PFSK-1 (cell line): Measurements from ENCODE around the gene NIPAL1.

Source experiments
- FOXP2 ChIP-seq: optimal IDR thresholded peaks from 2 replicates; pipeline ENCODE3; 2011; ENCODE audit warnings: borderline replicate concordance, control low read depth, inconsistent platforms; ENCODE audit not compliant: insufficient read depth; ENCODE audit errors: extremely low read length, extremely low read depth
- POLR2AphosphoS5 ChIP-seq: IDR thresholded peaks from 2 replicates; pipeline ENCODE4 v1.6.1; 2012; ENCODE audit warnings: low read depth, mild to moderate bottlenecking, control low read depth, low read length, moderate library complexity
- REST ChIP-seq, 2 experiments: IDR thresholded peaks; 2 replicates each; pipeline versions ENCODE4 v1.6.1 to v1.8.0; 2011 to 2012; ENCODE audit warnings: low read depth in 2 of 2, low read length in 2 of 2, control low read depth in 1 of 2, inconsistent platforms in 1 of 2, mild to moderate bottlenecking in 1 of 2, moderate library complexity in 1 of 2; ENCODE audit not compliant: insufficient read depth in 1 of 2
- SIN3A ChIP-seq: IDR thresholded peaks from 2 replicates; pipeline ENCODE4 v1.6.1; 2012; ENCODE audit warnings: mild to moderate bottlenecking, low read length, moderate library complexity, borderline replicate concordance; ENCODE audit not compliant: insufficient read depth
- TAF1 ChIP-seq: IDR thresholded peaks from 2 replicates; pipeline ENCODE4 v1.6.1; 2012; ENCODE audit warnings: low read length, control low read depth, borderline replicate concordance; ENCODE audit not compliant: insufficient read depth

NIPAL1 gene

GRCh38 chr4:48073567-48074103 is 57.1 kb downstream of the NIPAL1 start:
- TF ChIP-seq REST (IDR thresholded peaks at IDR 0.05; ENCODE audit: insufficient read depth in 1 of 2, low read depth in 2 of 2, low read length in 2 of 2) (no peak), SIN3A (no peak), POLR2AphosphoS5 (no peak), TAF1 (no peak), FOXP2 (no peak)

- no peak for TF ChIP-seq SIN3A
- no peak for TF ChIP-seq REST (IDR thresholded peaks at IDR 0.05; ENCODE audit: insufficient read depth in 1 of 2, low read depth in 2 of 2, low read length in 2 of 2)
- no peak for TF ChIP-seq POLR2AphosphoS5
- no peak for TF ChIP-seq TAF1
- no peak for TF ChIP-seq FOXP2
Observed at GRCh38 chr4:48074657-48075056, 58.1 kb downstream of the NIPAL1 start.

- TF ChIP-seq SIN3A (no peak), TAF1 (no peak)
Observed at GRCh38 chr4:48078425-48078824, 61.9 kb downstream of the NIPAL1 start.

DNA sequence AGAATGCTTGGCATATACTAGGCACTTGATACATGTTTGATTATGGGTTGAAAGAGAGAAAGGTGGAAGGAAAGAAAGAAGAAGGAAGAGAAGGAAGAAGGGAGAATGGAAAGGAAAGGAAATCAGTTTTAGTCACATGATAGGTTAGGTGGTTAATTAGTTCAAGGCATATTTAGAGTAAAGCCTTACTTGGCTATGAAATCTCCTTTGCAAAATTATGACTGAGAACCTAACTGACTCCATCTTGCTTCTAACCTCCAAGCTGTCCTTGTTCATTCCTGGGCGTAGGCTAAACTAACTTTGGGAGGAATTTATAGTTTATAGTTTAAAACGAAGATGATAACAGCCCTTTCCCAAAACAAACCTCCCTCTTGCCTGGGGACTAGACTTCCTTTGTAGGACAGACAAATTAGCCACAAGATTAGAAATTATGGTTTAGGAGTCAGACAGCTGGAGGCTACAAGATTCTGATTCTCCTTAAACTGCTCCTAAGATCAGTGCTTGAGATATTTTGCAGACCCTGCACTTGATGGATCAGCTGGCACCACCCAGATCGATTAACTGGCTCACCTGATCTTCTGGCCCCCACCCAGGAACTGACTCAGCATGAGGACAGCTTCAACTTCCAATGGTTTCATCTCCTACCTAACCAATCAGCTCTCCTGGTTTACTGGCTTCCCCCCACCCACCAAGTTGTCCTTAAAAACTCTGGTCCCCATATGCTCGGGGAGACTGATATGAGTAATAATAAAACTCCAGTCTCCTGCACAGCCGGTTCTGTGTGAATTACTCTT is 62.5 kb downstream of the NIPAL1 start:
- TF ChIP-seq REST (IDR thresholded peaks at IDR 0.05; ENCODE audit: insufficient read depth in 1 of 2, low read depth in 2 of 2, low read length in 2 of 2) (no peak), POLR2AphosphoS5 (no peak), SIN3A (no peak), TAF1 (no peak), FOXP2 (no peak)

DNA sequence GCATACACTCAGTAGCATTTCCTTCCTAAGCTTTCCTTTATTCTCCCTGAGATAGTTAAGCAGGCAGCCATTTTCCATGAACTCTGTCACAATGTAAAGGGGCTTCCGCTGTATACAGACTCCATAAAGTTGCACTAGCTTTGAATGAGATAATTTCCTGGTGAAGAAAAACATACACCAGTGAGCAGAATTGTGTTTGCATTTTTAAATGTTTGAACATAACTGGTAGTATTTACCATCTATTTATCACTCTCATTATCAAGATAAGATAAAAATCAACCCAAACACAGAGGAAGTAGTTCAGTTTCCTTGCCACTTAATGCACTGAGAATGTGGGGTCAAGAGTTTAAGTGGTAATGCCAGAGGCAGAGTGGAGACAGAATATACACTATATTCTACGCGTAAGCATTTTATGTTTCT is 63.4 kb downstream of the NIPAL1 start:
- TF ChIP-seq TAF1, result no peak
- no peak for TF ChIP-seq POLR2AphosphoS5
- no peak for TF ChIP-seq FOXP2
- no peak for TF ChIP-seq SIN3A
- TF ChIP-seq REST (IDR thresholded peaks at IDR 0.05; ENCODE audit: insufficient read depth in 1 of 2, low read depth in 2 of 2, low read length in 2 of 2), result no peak
